Panc1 (cell line): Measurements from ENCODE around the gene GCFC2.

Experiments used
- CTCF ChIP-seq: fragments of 450-650 bp; IDR thresholded peaks from 2 replicates; pipeline ENCODE4 v1.5.1; 2017; ENCODE audit warnings: mild to moderate bottlenecking
- POLR2AphosphoS5 ChIP-seq: IDR thresholded peaks from 2 replicates; pipeline ENCODE4 v1.6.1; 2012; ENCODE audit warnings: mild to moderate bottlenecking, low read depth, low read length, moderate library complexity
- REST ChIP-seq, 2 experiments: IDR thresholded peaks; 2 replicates each; pipeline ENCODE4 v1.6.1; 2011 to 2012; ENCODE audit warnings: low read depth in 2 of 2, control low read depth in 1 of 2, low read length in 1 of 2, mild to moderate bottlenecking in 1 of 2, moderate library complexity in 1 of 2; ENCODE audit not compliant: insufficient read depth in 1 of 2
- SIN3A ChIP-seq: IDR thresholded peaks from 2 replicates; pipeline ENCODE4 v1.6.1; 2012; ENCODE audit warnings: low read depth, mild to moderate bottlenecking, low read length, moderate library complexity, borderline replicate concordance; ENCODE audit not compliant: insufficient read depth

GRCh38 chr2:75722687-75723086 lies 12.0 kb upstream of the GCFC2 start:
- no peak for TF ChIP-seq SIN3A
- TF ChIP-seq CTCF, result no peak
- TF ChIP-seq POLR2AphosphoS5, result no peak
- TF ChIP-seq REST (IDR thresholded peaks at IDR 0.05; ENCODE audit: insufficient read depth in 1 of 2, low read depth in 2 of 2, low read length in 1 of 2), result no peak
